ENCODE measurements around the gene DVL1.

The DVL1 gene

GRCh38 chr1:1295154-1295923, 53.9 kb downstream of the DVL1 start:
- no peak for DNase-seq

- DNase-seq = no peak
Measured at GRCh38 chr1:1294250-1294890, 54.8 kb downstream of the DVL1 start.

GRCh38 chr1:1293263-1294249, 55.7 kb downstream of the DVL1 start:
- no peak for DNase-seq

- DNase-seq = no peak
Measured at GRCh38 chr1:1292851-1293250, 56.4 kb downstream of the DVL1 start.

GRCh38 chr1:1292442-1292779, 56.8 kb downstream of the DVL1 start:
- DNase-seq = no peak

- DNase-seq = peak; percentile 69
Measured at GRCh38 chr1:1291548-1292441, 57.4 kb downstream of the DVL1 start.

- no peak for DNase-seq
Measured at GRCh38 chr1:1291023-1291528, 58.1 kb downstream of the DVL1 start.

GRCh38 chr1:1290238-1290731, 58.9 kb downstream of the DVL1 start:
- DNase-seq = peak; percentile 60

GRCh38 chr1:1287288-1288110, 61.7 kb downstream of the DVL1 start:
- DNase-seq = no peak

- DNase-seq = no peak
Measured at GRCh38 chr1:1286313-1287261, 62.6 kb downstream of the DVL1 start.

GRCh38 chr1:1285611-1286311, 63.5 kb downstream of the DVL1 start:
- no peak for DNase-seq
